Activated gamma-delta T cell treated with anti-CD3 and anti-CD28 coated beads, Interleukin-2, amount 50 U/mL, for 16 hours (primary cell): ENCODE data around the gene JAG1.
"Not testable (repeated sequence)": the region's sequence is repeated elsewhere in the genome, so short reads cannot be mapped to it uniquely, and the experiment has no call there.

Experiments used
- DNase-seq: peaks from one replicate; pipeline ENCODE4 v3.0.0-alpha.2; 2020; ENCODE audit warnings: low read depth

The JAG1 gene

GRCh38 chr20:10610251-10610650 is 63.5 kb downstream of the JAG1 start:
- DNase-seq = no peak

- no peak for DNase-seq
Measured at GRCh38 chr20:10609770-10610169, 64.0 kb downstream of the JAG1 start.

GRCh38 chr20:10609276-10609675 is 64.5 kb downstream of the JAG1 start:
- no peak for DNase-seq

GRCh38 chr20:10605547-10606195 is 68.1 kb downstream of the JAG1 start:
- DNase-seq = no peak

- DNase-seq = no peak
Measured at GRCh38 chr20:10604865-10605440, 68.8 kb downstream of the JAG1 start.

- DNase-seq = no peak
Measured at GRCh38 chr20:10603971-10604864, 69.6 kb downstream of the JAG1 start.

- no peak for DNase-seq
Measured at GRCh38 chr20:10603378-10603777, 70.4 kb downstream of the JAG1 start.

GRCh38 chr20:10602221-10602871 is 71.5 kb downstream of the JAG1 start:
- no peak for DNase-seq

GRCh38 chr20:10597637-10598036 is 76.2 kb downstream of the JAG1 start:
- DNase-seq = no peak

GRCh38 chr20:10596710-10597121 is 77.1 kb downstream of the JAG1 start:
- no peak for DNase-seq

GRCh38 chr20:10595985-10596384 is 77.8 kb downstream of the JAG1 start:
- DNase-seq = no peak

GRCh38 chr20:10595266-10595665 is 78.5 kb downstream of the JAG1 start:
- DNase-seq = no peak

GRCh38 chr20:10594296-10594868 is 79.4 kb downstream of the JAG1 start:
- DNase-seq = no peak

GRCh38 chr20:10591946-10592521 is 81.8 kb downstream of the JAG1 start:
- DNase-seq = no peak

- no peak for DNase-seq
Measured at GRCh38 chr20:10590950-10591671, 82.7 kb downstream of the JAG1 start.

GRCh38 chr20:10590446-10590845 is 83.4 kb downstream of the JAG1 start:
- not testable (repeated sequence) for DNase-seq
